Measurements from ENCODE around the gene COL4A2. TPM values are rescaled to one million over a fixed set of nuclear protein-coding genes. Genes with fewer than 3 reads are reported as not detected.

Gene COL4A2
- total and polyA plus RNA-seq, 8 donors = 18.4 to 130 (median 43.8) TPM

GRCh38 chr13:110331362-110331761 is 24.3 kb downstream of the COL4A2 start:
- DNase-seq (no peak), ATAC-seq (peak in 1 of 4 donors; percentile 48), FAIRE-seq (no peak)
- WGBS, 2 donors = 50 to 56% methylated on average over 11 of the region's 11 CpGs
- intact Hi-C loops (cut with DNase I) = no loop called here
- no peak for TF ChIP-seq CTCF (IDR thresholded peaks at IDR 0.05)
- no peaks in the 10 kb centered on the region for H3K4me1 ChIP-seq
- H3K36me3 ChIP-seq = no peaks in the 10 kb centered on the region
- no peak overlapping the region for H3K4me3 ChIP-seq
- no peaks in the 10 kb centered on the region for H3K27me3 ChIP-seq
- no peak overlapping the region for H3K27ac ChIP-seq
- no peaks in the 10 kb centered on the region for H3K9me3 ChIP-seq

GRCh38 chr13:110332750-110333149 is 25.7 kb downstream of the COL4A2 start:
- 63 to 74% methylated on average over 2 of the region's 2 CpGs for WGBS, 2 donors
- FAIRE-seq = no peak

GRCh38 chr13:110333837-110334236 is 26.8 kb downstream of the COL4A2 start:
- Histone ChIP-seq H3K27me3 (no peaks in the 10 kb centered on the region), H3K27ac (no peak overlapping the region), H3K9me3 (no peaks in the 10 kb centered on the region), H3K36me3 (no peaks in the 10 kb centered on the region), H3K4me1 (no peaks in the 10 kb centered on the region), H3K4me3 (no peak overlapping the region)
- intact Hi-C loops (cut with DNase I) = no loop called here
- DNase-seq = no peak
- no peak for FAIRE-seq
- no peak for TF ChIP-seq CTCF (IDR thresholded peaks at IDR 0.05)
- WGBS, 2 donors = 69 to 83% methylated on average over 12 of the region's 12 CpGs
- ATAC-seq = no peak

More at GRCh38 chr13:110332750-110333149, 25.7 kb downstream of the COL4A2 start:
- no peaks in the 10 kb centered on the region for H3K36me3 ChIP-seq
- H3K4me3 ChIP-seq = no peak overlapping the region
- no peaks in the 10 kb centered on the region for H3K27me3 ChIP-seq
- ATAC-seq (no peak), DNase-seq (no peak)
- intact Hi-C loops (cut with DNase I) = no loop called here
- no peaks in the 10 kb centered on the region for H3K9me3 ChIP-seq
- H3K27ac ChIP-seq = no peak overlapping the region
- TF ChIP-seq CTCF (IDR thresholded peaks at IDR 0.05) = no peak
- H3K4me1 ChIP-seq = no peaks in the 10 kb centered on the region

- no peaks in the 10 kb centered on the region for H3K36me3 ChIP-seq
- no peak overlapping the region for H3K4me3 ChIP-seq
- no peak for TF ChIP-seq CTCF (IDR thresholded peaks at IDR 0.05)
- no peak overlapping the region for H3K27ac ChIP-seq
- H3K27me3 ChIP-seq = no peaks in the 10 kb centered on the region
- DNase-seq (no peak), ATAC-seq (no peak), FAIRE-seq (no peak)
- intact Hi-C loops (cut with DNase I) = no loop called here
- no peaks in the 10 kb centered on the region for H3K4me1 ChIP-seq
- 80 to 83% methylated on average over 8 of the region's 8 CpGs for WGBS, 2 donors
- H3K9me3 ChIP-seq = no peaks in the 10 kb centered on the region
Measured at GRCh38 chr13:110334256-110334655, 27.2 kb downstream of the COL4A2 start.

- intact Hi-C loops (cut with DNase I) = no loop called here
- no peaks in the 10 kb centered on the region for H3K27me3 ChIP-seq
- H3K9me3 ChIP-seq = no peaks in the 10 kb centered on the region
- H3K4me1 ChIP-seq = no peaks in the 10 kb centered on the region
- no peak for FAIRE-seq
- no peak for ATAC-seq
- no peak for TF ChIP-seq CTCF (IDR thresholded peaks at IDR 0.05)
- no peak for DNase-seq
- WGBS, 2 donors = 79 to 84% methylated on average over 11 of the region's 11 CpGs
- H3K4me3 ChIP-seq = no peak overlapping the region
- H3K27ac ChIP-seq = no peak overlapping the region
- H3K36me3 ChIP-seq = no peaks in the 10 kb centered on the region
Measured at GRCh38 chr13:110334841-110335490, 27.9 kb downstream of the COL4A2 start.

Data from pancreas (tissue), 10 donors.